Measurements from ENCODE around the gene ACOT6. TPM values are rescaled to one million over a fixed set of nuclear protein-coding genes. Genes with fewer than 3 reads are reported as not detected.
A peak's percentile ranks its signal among the peaks of the same experiment; 100 is the strongest.

ACOT6 gene
- total and polyA plus RNA-seq, 2 donors from 2014 or later, result 1.4 TPM; not detected in 1

DNA sequence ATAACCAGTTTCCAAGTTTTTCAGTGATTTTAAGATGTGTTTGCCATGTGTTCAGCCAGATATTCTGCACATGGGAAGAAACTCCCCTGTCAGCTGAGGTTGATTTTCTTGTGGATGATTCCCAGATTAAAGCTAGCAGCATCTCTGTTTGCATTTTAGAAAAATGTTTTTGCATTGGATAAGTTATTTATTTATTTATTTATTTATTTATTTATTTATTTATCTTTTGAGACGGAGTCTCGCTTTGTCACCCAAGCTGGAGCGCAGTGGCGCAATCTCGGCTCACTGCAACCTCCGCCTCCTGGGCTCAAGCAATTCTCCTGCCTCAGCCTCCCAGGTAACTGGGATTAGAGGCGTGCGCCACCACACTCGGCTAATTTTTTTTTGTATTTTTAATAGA, 17.8 kb upstream of the ACOT6 start:
- FAIRE-seq, result no peak
- intact Hi-C loops (cut with DNase I), result no loop called here

DNA sequence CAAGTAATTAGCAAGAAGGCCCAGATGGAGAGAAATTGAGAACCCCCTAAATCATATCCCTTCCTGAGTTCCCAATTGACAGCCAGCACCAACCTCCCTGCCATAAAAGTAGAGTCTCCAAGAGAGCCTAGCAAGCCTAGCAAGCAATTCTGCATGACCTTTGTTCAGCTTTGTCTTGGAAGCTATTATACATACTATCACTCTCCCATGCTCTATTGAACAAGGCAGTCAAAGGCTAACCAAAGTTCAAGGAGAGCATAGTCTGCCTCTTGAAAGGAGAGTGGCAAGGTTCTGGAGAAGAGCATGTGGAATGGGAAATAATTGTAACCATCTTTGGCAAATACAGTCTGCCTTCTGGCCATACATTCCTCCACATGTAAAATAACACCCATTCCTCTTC, 12.8 kb upstream of the ACOT6 start:
- Histone ChIP-seq H3K4me3 (ENCODE audit: low read length in 3 of 3) (no peak overlapping the region), H3K27me3 (ENCODE audit: control insufficient read depth, insufficient read depth, low read length) (no peaks in the 10 kb centered on the region), H3K36me3 (ENCODE audit: control insufficient read depth in 2 of 3, insufficient read depth in 3 of 3, low read length in 3 of 3) (no peaks in the 10 kb centered on the region), H3K27ac (ENCODE audit: low read depth in 2 of 2, low read length in 2 of 2) (peak overlapping the region in 1 of 2 donors; percentile 84), H3K4me1 (ENCODE audit: control insufficient read depth in 2 of 3, insufficient read depth in 2 of 3, low read depth in 1 of 3, low read length in 3 of 3) (peaks cover 0 to 6% (median 0%) of the 10 kb centered on the region in 3 donors), H3K9ac (ENCODE audit: low read length in 3 of 3) (peak overlapping the region in 1 of 3 donors; percentile 0), H3K9me3 (ENCODE audit: control insufficient read depth in 2 of 3, insufficient read depth in 1 of 3, low read length in 3 of 3) (no peaks in the 10 kb centered on the region)
- FAIRE-seq (no peak), DNase-seq (peak in 2 of 5 donors; percentile 17 to 54)
- TF ChIP-seq, protein P1, sequence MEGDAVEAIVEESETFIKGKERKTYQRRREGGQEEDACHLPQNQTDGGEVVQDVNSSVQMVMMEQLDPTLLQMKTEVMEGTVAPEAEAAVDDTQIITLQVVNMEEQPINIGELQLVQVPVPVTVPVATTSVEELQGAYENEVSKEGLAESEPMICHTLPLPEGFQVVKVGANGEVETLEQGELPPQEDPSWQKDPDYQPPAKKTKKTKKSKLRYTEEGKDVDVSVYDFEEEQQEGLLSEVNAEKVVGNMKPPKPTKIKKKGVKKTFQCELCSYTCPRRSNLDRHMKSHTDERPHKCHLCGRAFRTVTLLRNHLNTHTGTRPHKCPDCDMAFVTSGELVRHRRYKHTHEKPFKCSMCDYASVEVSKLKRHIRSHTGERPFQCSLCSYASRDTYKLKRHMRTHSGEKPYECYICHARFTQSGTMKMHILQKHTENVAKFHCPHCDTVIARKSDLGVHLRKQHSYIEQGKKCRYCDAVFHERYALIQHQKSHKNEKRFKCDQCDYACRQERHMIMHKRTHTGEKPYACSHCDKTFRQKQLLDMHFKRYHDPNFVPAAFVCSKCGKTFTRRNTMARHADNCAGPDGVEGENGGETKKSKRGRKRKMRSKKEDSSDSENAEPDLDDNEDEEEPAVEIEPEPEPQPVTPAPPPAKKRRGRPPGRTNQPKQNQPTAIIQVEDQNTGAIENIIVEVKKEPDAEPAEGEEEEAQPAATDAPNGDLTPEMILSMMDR (IDR thresholded peaks at IDR 0.05; ENCODE audit: borderline replicate concordance, extremely low read depth, insufficient read depth), result no peak
- intact Hi-C loops (cut with DNase I), result no loop called here

More for the DNA sequence above, 17.8 kb upstream of the ACOT6 start:
- Histone ChIP-seq H3K4me1 (ENCODE audit: control insufficient read depth in 2 of 3, insufficient read depth in 2 of 3, low read depth in 1 of 3, low read length in 3 of 3) (peaks cover 0 to 6% (median 2%) of the 10 kb centered on the region in 3 donors), H3K36me3 (ENCODE audit: control insufficient read depth in 2 of 3, insufficient read depth in 3 of 3, low read length in 3 of 3) (no peaks in the 10 kb centered on the region), H3K4me3 (ENCODE audit: low read length in 3 of 3) (no peak overlapping the region), H3K9me3 (ENCODE audit: control insufficient read depth in 2 of 3, insufficient read depth in 1 of 3, low read length in 3 of 3) (no peaks in the 10 kb centered on the region), H3K9ac (ENCODE audit: low read length in 3 of 3) (no peak overlapping the region), H3K27ac (ENCODE audit: low read depth in 2 of 2, low read length in 2 of 2) (no peak overlapping the region), H3K27me3 (ENCODE audit: control insufficient read depth, insufficient read depth, low read length) (no peaks in the 10 kb centered on the region)
- TF ChIP-seq, protein P1 (IDR thresholded peaks at IDR 0.05; ENCODE audit: borderline replicate concordance, extremely low read depth, insufficient read depth), result no peak
- DNase-seq, result no peak

DNA sequence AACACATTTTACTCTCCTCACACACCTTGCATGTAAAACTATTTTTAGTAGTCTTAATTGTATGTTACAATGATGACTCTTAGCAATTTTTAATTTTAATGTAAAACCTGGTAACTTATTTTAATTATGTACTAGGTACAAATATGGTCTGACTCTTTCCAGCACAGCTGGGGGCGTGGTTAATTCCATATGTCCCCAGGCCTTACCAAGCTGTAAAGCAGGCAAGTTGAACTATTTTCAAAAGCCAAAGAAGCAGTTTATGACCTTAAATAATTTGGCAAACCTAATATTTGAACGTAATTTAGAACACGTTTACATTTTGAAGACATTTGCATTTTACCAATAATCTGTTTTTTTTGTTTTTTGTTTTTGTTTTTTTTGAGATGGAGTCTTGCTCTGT, 9.3 kb upstream of the ACOT6 start:
- H3K4me3 ChIP-seq (ENCODE audit: low read length in 3 of 3), result no peak overlapping the region
- H3K9ac ChIP-seq (ENCODE audit: low read length in 3 of 3), result no peak overlapping the region
- no peaks in the 10 kb centered on the region for H3K27me3 ChIP-seq (ENCODE audit: control insufficient read depth, insufficient read depth, low read length)
- peaks cover 0 to 6% (median 0%) of the 10 kb centered on the region in 3 donors for H3K4me1 ChIP-seq (ENCODE audit: control insufficient read depth in 2 of 3, insufficient read depth in 2 of 3, low read depth in 1 of 3, low read length in 3 of 3)
- DNase-seq, result no peak
- TF ChIP-seq, protein P1 (IDR thresholded peaks at IDR 0.05; ENCODE audit: borderline replicate concordance, extremely low read depth, insufficient read depth), result no peak
- FAIRE-seq, result no peak
- H3K9me3 ChIP-seq (ENCODE audit: control insufficient read depth in 2 of 3, insufficient read depth in 1 of 3, low read length in 3 of 3), result no peaks in the 10 kb centered on the region
- no peak overlapping the region for H3K27ac ChIP-seq (ENCODE audit: low read depth in 2 of 2, low read length in 2 of 2)
- intact Hi-C loops (cut with DNase I), result no loop called here
- H3K36me3 ChIP-seq (ENCODE audit: control insufficient read depth in 2 of 3, insufficient read depth in 3 of 3, low read length in 3 of 3), result no peaks in the 10 kb centered on the region

DNA sequence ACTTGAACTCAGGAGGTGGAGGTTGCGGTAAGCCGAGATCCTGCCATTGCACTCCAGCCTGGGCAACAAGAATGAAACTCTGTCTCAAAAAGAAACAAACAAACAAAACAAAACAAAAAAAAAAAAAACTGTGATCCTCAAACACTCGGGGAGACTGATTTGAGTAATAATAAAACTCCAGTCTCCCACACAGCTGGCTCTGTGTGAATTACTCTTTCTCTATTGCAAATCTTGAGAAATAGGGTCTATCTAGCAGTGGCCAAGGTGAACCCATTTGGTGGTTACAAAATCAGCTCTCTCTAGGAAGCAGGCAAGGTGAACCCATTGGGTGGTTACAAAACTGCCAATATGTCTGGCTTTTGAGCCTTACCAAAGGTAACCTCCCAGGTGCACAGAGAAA, 6.0 kb upstream of the ACOT6 start:
- FAIRE-seq (no peak), DNase-seq (no peak)
- H3K36me3 ChIP-seq (ENCODE audit: control insufficient read depth in 2 of 3, insufficient read depth in 3 of 3, low read length in 3 of 3), result no peaks in the 10 kb centered on the region
- intact Hi-C loops (cut with DNase I), result no loop called here
- no peak overlapping the region for H3K27ac ChIP-seq (ENCODE audit: low read depth in 2 of 2, low read length in 2 of 2)
- no peaks in the 10 kb centered on the region for H3K9me3 ChIP-seq (ENCODE audit: control insufficient read depth in 2 of 3, insufficient read depth in 1 of 3, low read length in 3 of 3)
- H3K4me3 ChIP-seq (ENCODE audit: low read length in 3 of 3), result no peak overlapping the region
- TF ChIP-seq, protein P1 (IDR thresholded peaks at IDR 0.05; ENCODE audit: borderline replicate concordance, extremely low read depth, insufficient read depth), result no peak
- H3K4me1 ChIP-seq (ENCODE audit: control insufficient read depth in 2 of 3, insufficient read depth in 2 of 3, low read depth in 1 of 3, low read length in 3 of 3), result no peaks in the 10 kb centered on the region
- H3K9ac ChIP-seq (ENCODE audit: low read length in 3 of 3), result no peak overlapping the region
- H3K27me3 ChIP-seq (ENCODE audit: control insufficient read depth, insufficient read depth, low read length), result no peaks in the 10 kb centered on the region
